Sigmoid colon (tissue), 7 donors: Measurements from ENCODE around the gene MCTP1. TPM values are rescaled to one million over a fixed set of nuclear protein-coding genes. Genes with fewer than 3 reads are reported as not detected.

Source experiments
- DNase-seq: peaks from one replicate; pipeline ENCODE4 v3.0.0-alpha.2; 2019
- H3K27ac ChIP-seq, 4 donors: fragments of 200-600 bp; sonication (generic); one replicate each; pipeline ENCODE4 v1.5.1; 2016 to 2019; ENCODE audit warnings: mild to moderate bottlenecking in 1 of 4
- H3K27me3 ChIP-seq, 3 donors: fragments of 200-600 bp; sonication (generic); one replicate each; pipeline ENCODE4 v1.5.1; 2019; ENCODE audit warnings: mild to moderate bottlenecking in 1 of 3
- H3K36me3 ChIP-seq, 4 donors: fragments of 200-600 bp; sonication (generic); one replicate each; pipeline ENCODE4 v1.5.1; 2016 to 2019
- H3K4me1 ChIP-seq, 4 donors: fragments of 200-600 bp; sonication (generic); one replicate each; pipeline ENCODE4 v1.5.1; 2017 to 2019
- H3K4me3 ChIP-seq, 4 donors: fragments of 200-600 bp; sonication (generic); one replicate each; pipeline ENCODE4 v1.5.1; 2017 to 2019; ENCODE audit warnings: mild to moderate bottlenecking in 2 of 4, moderate library complexity in 1 of 4
- H3K9me3 ChIP-seq, 4 donors: fragments of 200-600 bp in 3 of 4; sonication (generic) in 3 of 4; one replicate each; pipeline versions ENCODE4 v1.5.1 to v1.6.1; 2013 to 2019
- EP300 ChIP-seq, 4 donors: sonication (generic); formaldehyde crosslinking; IDR thresholded peaks; one replicate each; pipeline ENCODE4 v1.6.1; 2017; ENCODE audit warnings: antibody characterized with exemption in 4 of 4
- POLR2A ChIP-seq, 2 donors: fragments of 450-650 bp; IDR thresholded peaks; one replicate each; pipeline ENCODE4 v1.6.1; 2016; ENCODE audit warnings: antibody characterized with exemption in 2 of 2, mild to moderate bottlenecking in 2 of 2, moderate library complexity in 2 of 2
- POLR2AphosphoS5 ChIP-seq, 4 donors: sonication (generic); formaldehyde crosslinking; IDR thresholded peaks; one replicate each; pipeline ENCODE4 v1.6.1; 2017; ENCODE audit warnings: antibody characterized with exemption in 4 of 4
- WGBS, 2 donors: extraction: QIAGEN DNeasy Blood & Tissue Kit; methylation state at CpG; one replicate each; pipeline ENCODE4 v1.1.7; 2013; 5-methylcytosine and 5-hydroxymethylcytosine counted together
- intact Hi-C: fragments of 100-400 bp; cut with DNase I; formaldehyde crosslinking; loops from one replicate; pipeline ENCODE4 v1.15.1; 2023
- polyA plus RNA-seq, 3 donors: library from polyadenylated mRNA; stranded (reverse); fragments of 200-250 nt; gene quantifications; one replicate each; pipeline ENCODE4 v1.2.3, GENCODE V29; 2013
- total RNA-seq, 4 donors: library from RNA; depleted of rRNA; stranded (reverse); fragments of >200 nt; gene quantifications; one replicate each; pipeline ENCODE4 v1.1.0, GENCODE V29; 2016
- TF ChIP-seq, protein P1 (sequence below), 4 experiments: fragments of 450-650 bp in 3 of 4; fragments of 200-600 bp in 1 of 4; IDR thresholded peaks; one replicate each; pipeline ENCODE4 v1.5.1; 2016 to 2019; ENCODE audit warnings: antibody characterized with exemption in 4 of 4, mild to moderate bottlenecking in 3 of 4, moderate library complexity in 2 of 4
- donor health status: healthy with polysubstance abuse.
- donor health status: Bipolar disorder and iron deficiency.
- donor health status: healthy.

Gene MCTP1
- total and polyA plus RNA-seq, 7 donors: 2.1 to 20.5 (median 12.5) TPM

DNA sequence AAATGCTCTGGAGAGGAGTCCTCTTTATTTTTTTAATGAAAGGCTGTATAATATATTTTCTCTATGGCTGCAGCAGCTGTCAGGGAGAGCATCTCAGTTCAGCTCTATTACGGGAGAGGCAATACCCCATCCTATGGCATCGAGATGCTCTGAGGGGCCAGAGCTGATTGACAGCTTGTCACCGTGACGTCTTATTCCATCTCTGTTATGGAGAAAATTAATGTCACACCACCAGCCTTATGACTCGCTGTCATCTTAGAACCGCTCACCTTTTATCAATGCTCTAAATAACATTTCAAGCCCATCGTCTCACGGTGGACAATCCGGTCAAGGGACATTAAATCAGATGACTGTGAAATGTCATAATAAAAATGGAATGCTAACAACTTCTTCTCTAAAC, 392.9 kb downstream of the MCTP1 start:
- H3K27ac ChIP-seq: no peak overlapping the region
- no peaks in the 10 kb centered on the region for H3K9me3 ChIP-seq
- no peaks in the 10 kb centered on the region for H3K36me3 ChIP-seq
- DNase-seq: no peak
- no peak overlapping the region for H3K4me3 ChIP-seq
- intact Hi-C loops: no loop called here
- H3K27me3 ChIP-seq: no peaks in the 10 kb centered on the region
- TF ChIP-seq EP300 (IDR thresholded peaks at IDR 0.05) (no peak), POLR2A (IDR thresholded peaks at IDR 0.05) (no peak), POLR2AphosphoS5 (IDR thresholded peaks at IDR 0.05) (no peak)
- TF ChIP-seq, protein P1, sequence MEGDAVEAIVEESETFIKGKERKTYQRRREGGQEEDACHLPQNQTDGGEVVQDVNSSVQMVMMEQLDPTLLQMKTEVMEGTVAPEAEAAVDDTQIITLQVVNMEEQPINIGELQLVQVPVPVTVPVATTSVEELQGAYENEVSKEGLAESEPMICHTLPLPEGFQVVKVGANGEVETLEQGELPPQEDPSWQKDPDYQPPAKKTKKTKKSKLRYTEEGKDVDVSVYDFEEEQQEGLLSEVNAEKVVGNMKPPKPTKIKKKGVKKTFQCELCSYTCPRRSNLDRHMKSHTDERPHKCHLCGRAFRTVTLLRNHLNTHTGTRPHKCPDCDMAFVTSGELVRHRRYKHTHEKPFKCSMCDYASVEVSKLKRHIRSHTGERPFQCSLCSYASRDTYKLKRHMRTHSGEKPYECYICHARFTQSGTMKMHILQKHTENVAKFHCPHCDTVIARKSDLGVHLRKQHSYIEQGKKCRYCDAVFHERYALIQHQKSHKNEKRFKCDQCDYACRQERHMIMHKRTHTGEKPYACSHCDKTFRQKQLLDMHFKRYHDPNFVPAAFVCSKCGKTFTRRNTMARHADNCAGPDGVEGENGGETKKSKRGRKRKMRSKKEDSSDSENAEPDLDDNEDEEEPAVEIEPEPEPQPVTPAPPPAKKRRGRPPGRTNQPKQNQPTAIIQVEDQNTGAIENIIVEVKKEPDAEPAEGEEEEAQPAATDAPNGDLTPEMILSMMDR (IDR thresholded peaks at IDR 0.05): no peak
- H3K4me1 ChIP-seq: no peaks in the 10 kb centered on the region
- 80 to 87% methylated on average over 9 of the region's 9 CpGs for WGBS, 2 donors

DNA sequence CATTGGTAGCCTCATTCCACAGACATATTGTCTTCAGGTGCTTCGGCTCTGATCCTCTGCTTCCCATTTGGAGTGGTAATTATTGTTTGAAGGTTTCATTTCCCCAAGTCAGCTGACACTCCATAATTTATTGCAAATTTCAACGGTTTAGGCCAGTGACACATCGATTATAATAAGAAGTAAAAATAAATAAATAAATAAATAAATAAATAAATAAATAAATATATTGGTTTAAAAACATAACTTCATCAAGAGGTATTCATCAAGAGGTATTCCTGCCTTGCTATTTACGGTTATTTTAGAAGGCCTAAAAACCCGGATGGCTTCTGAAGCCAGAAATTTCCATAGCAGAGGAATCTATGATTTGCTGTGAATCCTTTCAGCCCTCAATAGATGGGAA, 393.3 kb downstream of the MCTP1 start:
- H3K27ac ChIP-seq: no peak overlapping the region
- H3K36me3 ChIP-seq: no peaks in the 10 kb centered on the region
- TF ChIP-seq POLR2AphosphoS5 (IDR thresholded peaks at IDR 0.05): no peak
- TF ChIP-seq POLR2A (IDR thresholded peaks at IDR 0.05): no peak
- TF ChIP-seq, protein P1 (IDR thresholded peaks at IDR 0.05): no peak
- no peak for TF ChIP-seq EP300 (IDR thresholded peaks at IDR 0.05)
- DNase-seq: no peak
- no peaks in the 10 kb centered on the region for H3K27me3 ChIP-seq
- H3K4me3 ChIP-seq: no peak overlapping the region
- no peaks in the 10 kb centered on the region for H3K9me3 ChIP-seq
- 88 to 90% methylated on average over 5 of the region's 5 CpGs for WGBS, 2 donors
- no peaks in the 10 kb centered on the region for H3K4me1 ChIP-seq
- intact Hi-C loops: no loop called here

GRCh38 chr5:94890907-94891306, 394.0 kb downstream of the MCTP1 start:
- Histone ChIP-seq H3K4me1 (no peaks in the 10 kb centered on the region), H3K36me3 (no peaks in the 10 kb centered on the region), H3K9me3 (no peaks in the 10 kb centered on the region), H3K27me3 (no peaks in the 10 kb centered on the region), H3K27ac (no peak overlapping the region), H3K4me3 (no peak overlapping the region)
- WGBS, 2 donors: 34 to 65% methylated on average over 4 of the region's 4 CpGs
- intact Hi-C loops: no loop called here
- no peak for DNase-seq
- TF ChIP-seq POLR2A (IDR thresholded peaks at IDR 0.05) (no peak), POLR2AphosphoS5 (IDR thresholded peaks at IDR 0.05) (no peak), EP300 (IDR thresholded peaks at IDR 0.05) (no peak)
- TF ChIP-seq, protein P1 (IDR thresholded peaks at IDR 0.05): no peak

- DNase-seq: no peak
- H3K27ac ChIP-seq: no peak overlapping the region
- H3K9me3 ChIP-seq: no peaks in the 10 kb centered on the region
- intact Hi-C loops: no loop called here
- no peak overlapping the region for H3K4me3 ChIP-seq
- no peaks in the 10 kb centered on the region for H3K36me3 ChIP-seq
- TF ChIP-seq EP300 (IDR thresholded peaks at IDR 0.05) (no peak), POLR2A (IDR thresholded peaks at IDR 0.05) (no peak), POLR2AphosphoS5 (IDR thresholded peaks at IDR 0.05) (no peak)
- TF ChIP-seq, protein P1 (IDR thresholded peaks at IDR 0.05): no peak
- WGBS, 2 donors: 79 to 81% methylated on average over 3 of the region's 3 CpGs
- no peaks in the 10 kb centered on the region for H3K4me1 ChIP-seq
- no peaks in the 10 kb centered on the region for H3K27me3 ChIP-seq
These were observed 396.2 kb downstream of the MCTP1 start for GRCh38 chr5:94888674-94889073.

DNA sequence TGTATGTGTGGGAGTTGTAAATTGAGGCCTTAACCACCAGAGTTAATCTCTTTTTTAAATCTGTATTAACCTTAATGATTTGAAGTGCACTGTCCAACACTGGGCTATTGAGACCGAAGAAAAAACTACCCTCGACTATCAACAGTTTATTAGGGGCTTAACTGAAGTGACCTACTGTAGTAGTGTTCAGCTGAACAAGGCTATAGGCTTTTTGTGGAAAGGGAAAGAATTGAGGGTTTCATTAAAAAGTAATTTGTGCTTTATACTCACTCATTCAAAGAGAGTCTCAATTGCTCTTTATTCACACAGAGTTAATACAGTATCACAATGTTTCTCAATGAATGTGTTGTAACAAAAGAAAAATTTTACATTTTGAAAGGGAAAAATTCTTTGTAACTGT, 399.0 kb downstream of the MCTP1 start:
- no peaks in the 10 kb centered on the region for H3K9me3 ChIP-seq
- WGBS, 2 donors: 75 to 85% methylated on average over 2 of the region's 2 CpGs
- H3K27me3 ChIP-seq: no peaks in the 10 kb centered on the region
- H3K36me3 ChIP-seq: no peaks in the 10 kb centered on the region
- no peak overlapping the region for H3K27ac ChIP-seq
- TF ChIP-seq POLR2A (IDR thresholded peaks at IDR 0.05): no peak
- no peak for TF ChIP-seq EP300 (IDR thresholded peaks at IDR 0.05)
- TF ChIP-seq POLR2AphosphoS5 (IDR thresholded peaks at IDR 0.05): no peak
- TF ChIP-seq, protein P1 (IDR thresholded peaks at IDR 0.05): no peak
- no peak overlapping the region for H3K4me3 ChIP-seq
- intact Hi-C loops: no loop called here
- H3K4me1 ChIP-seq: no peaks in the 10 kb centered on the region
- DNase-seq: no peak
